GM10248 (cell line): ENCODE results near the gene CNOT2.

Experiments used
- CTCF ChIA-PET: fragments of 300-600 bp; sonication (Branson Sonifier 250); formaldehyde crosslinking; extraction: SDS; loops from one replicate; lab custom pipeline; 2021; ENCODE audit warnings: antibody characterized with exemption; lab: Yijun Ruan, JAX
- POLR2A ChIA-PET: fragments of 350-650 bp; sonication (Branson Sonifier 250); formaldehyde crosslinking; extraction: SDS; loops from one replicate; lab custom pipeline; 2020; ENCODE audit warnings: antibody characterized with exemption; lab: Yijun Ruan, JAX
- DNase-seq: peaks from one replicate; pipeline ENCODE4 v3.0.0; 2012; ENCODE audit errors: extremely low spot score
- CTCF ChIP-seq: IDR thresholded peaks from 2 replicates; pipeline ENCODE4 v1.5.1; 2012; ENCODE audit warnings: mild to moderate bottlenecking, low read depth; ENCODE audit errors: extremely low read depth, missing control alignments, control extremely low read depth

Gene CNOT2

GRCh38 chr12:70402597-70402996 is 159.4 kb downstream of the CNOT2 start:
- ChIA-PET POLR2A (no interaction called here), CTCF (interaction anchor here (1.2 kb wide), 1 partner anchor 16 kb away, joined by 4 read pairs; no protein-coding TSS in a partner anchor)
- no peak for TF ChIP-seq CTCF
- DNase-seq, result no peak

GRCh38 chr12:70403826-70404225 is 160.6 kb downstream of the CNOT2 start:
- TF ChIP-seq CTCF, result no peak
- POLR2A ChIA-PET, result no interaction called here
- DNase-seq, result no peak
- CTCF ChIA-PET, result no interaction called here
